ENCODE data around the gene ADGRB2.

Gene ADGRB2

GRCh38 chr1:31788138-31788824, 24.1 kb upstream of the ADGRB2 start:
- Histone ChIP-seq H2BK15ac (ENCODE audit: low read length) (no peak overlapping the region), H3K4me1 (ENCODE audit: control insufficient read depth in 2 of 2, insufficient read depth in 1 of 2, low read depth in 1 of 2, low read length in 2 of 2) (peaks cover 7 to 37% of the 10 kb centered on the region in 2 donors), H3K27ac (replicated peaks; ENCODE audit: low read length) (peak overlapping the region; percentile 89), H3K79me1 (ENCODE audit: low read depth, low read length) (no peaks in the 10 kb centered on the region), H4K91ac (ENCODE audit: low read depth, low read length, poor library complexity) (no peak overlapping the region), H2BK120ac (ENCODE audit: low read depth, low read length) (no peak overlapping the region), H3K23ac (ENCODE audit: low read depth, low read length, poor library complexity) (peak overlapping the region; percentile 80), H3K4me2 (ENCODE audit: insufficient read depth, low read length, poor library complexity, severe bottlenecking) (peak overlapping the region; percentile 94), H3K9ac (ENCODE audit: low read depth, low read length, poor library complexity) (peak overlapping the region; percentile 67), H4K8ac (ENCODE audit: low read depth, low read length) (no peak overlapping the region), H2BK12ac (ENCODE audit: low read length) (no peak overlapping the region), H3K36me3 (replicated peaks in 1 of 2; ENCODE audit: control insufficient read depth in 2 of 2, insufficient read depth in 2 of 2, low read length in 2 of 2) (no peaks in the 10 kb centered on the region), H3K4ac (ENCODE audit: low read length) (no peak overlapping the region), H3K4me3 (ENCODE audit: low read length in 2 of 2) (peak overlapping the region; percentile 76 to 86), H3K14ac (ENCODE audit: low read length) (no peak overlapping the region), H3K18ac (ENCODE audit: low read length) (peak overlapping the region; percentile 97), H2AK5ac (ENCODE audit: low read depth, low read length) (no peak overlapping the region), H2AFZ (ENCODE audit: low read length) (peak overlapping the region; percentile 95), H3K27me3 (ENCODE audit: control insufficient read depth in 3 of 3, insufficient read depth in 3 of 3, low read depth in 1 of 3, low read length in 3 of 3) (peaks cover 0 to 6% (median 0%) of the 10 kb centered on the region in 3 experiments), H2BK5ac (ENCODE audit: low read length) (peak overlapping the region; percentile 79), H3K9me3 (replicated peaks in 1 of 2; ENCODE audit: control insufficient read depth in 2 of 2, insufficient read depth in 1 of 2, low read depth in 1 of 2, low read length in 2 of 2) (no peaks in the 10 kb centered on the region)
- no CpG with 5 or more reads among the region's 39 CpGs for WGBS, 2 donors (ENCODE audit: extremely low coverage in 2 of 2, insufficient read length in 2 of 2, insufficient replicate concordance in 1 of 2)
- peak; percentile 94 for DNase-seq (ENCODE audit: low spot score)

- Histone ChIP-seq H3K4me3 (ENCODE audit: low read length in 2 of 2) (peak overlapping the region in 1 of 2 donors; percentile 76), H3K4ac (ENCODE audit: low read length) (no peak overlapping the region)
Observed at GRCh38 chr1:31787786-31788137, 23.6 kb upstream of the ADGRB2 start.

GRCh38 chr1:31787261-31787660, 23.1 kb upstream of the ADGRB2 start:
- Histone ChIP-seq H3K4me1 (ENCODE audit: control insufficient read depth in 2 of 2, insufficient read depth in 1 of 2, low read depth in 1 of 2, low read length in 2 of 2) (peaks cover 16 to 47% of the 10 kb centered on the region in 2 donors), H3K23ac (ENCODE audit: low read depth, low read length, poor library complexity) (no peak overlapping the region), H3K14ac (ENCODE audit: low read length) (no peak overlapping the region), H3K27me3 (ENCODE audit: control insufficient read depth in 3 of 3, insufficient read depth in 3 of 3, low read depth in 1 of 3, low read length in 3 of 3) (peaks cover 0 to 4% (median 0%) of the 10 kb centered on the region in 3 experiments), H3K9ac (ENCODE audit: low read depth, low read length, poor library complexity) (no peak overlapping the region), H2BK120ac (ENCODE audit: low read depth, low read length) (no peak overlapping the region), H4K91ac (ENCODE audit: low read depth, low read length, poor library complexity) (no peak overlapping the region), H2BK5ac (ENCODE audit: low read length) (no peak overlapping the region), H3K79me1 (ENCODE audit: low read depth, low read length) (no peaks in the 10 kb centered on the region), H2BK12ac (ENCODE audit: low read length) (no peak overlapping the region), H2AFZ (ENCODE audit: low read length) (no peak overlapping the region), H4K8ac (ENCODE audit: low read depth, low read length) (no peak overlapping the region), H3K9me3 (replicated peaks in 1 of 2; ENCODE audit: control insufficient read depth in 2 of 2, insufficient read depth in 1 of 2, low read depth in 1 of 2, low read length in 2 of 2) (no peaks in the 10 kb centered on the region), H3K4me3 (ENCODE audit: low read length in 2 of 2) (no peak overlapping the region), H3K36me3 (replicated peaks in 1 of 2; ENCODE audit: control insufficient read depth in 2 of 2, insufficient read depth in 2 of 2, low read length in 2 of 2) (no peaks in the 10 kb centered on the region), H2AK5ac (ENCODE audit: low read depth, low read length) (no peak overlapping the region), H3K27ac (replicated peaks; ENCODE audit: low read length) (no peak overlapping the region), H2BK15ac (ENCODE audit: low read length) (no peak overlapping the region), H3K4ac (ENCODE audit: low read length) (no peak overlapping the region), H3K4me2 (ENCODE audit: insufficient read depth, low read length, poor library complexity, severe bottlenecking) (no peak overlapping the region), H3K18ac (ENCODE audit: low read length) (no peak overlapping the region)
- no CpG with 5 or more reads among the region's 3 CpGs for WGBS, 2 donors (ENCODE audit: extremely low coverage in 2 of 2, insufficient read length in 2 of 2, insufficient replicate concordance in 1 of 2)
- no peak for DNase-seq (ENCODE audit: low spot score)

More at GRCh38 chr1:31787786-31788137, 23.6 kb upstream of the ADGRB2 start:
- peak overlapping the region; percentile 94 for H3K4me2 ChIP-seq (ENCODE audit: insufficient read depth, low read length, poor library complexity, severe bottlenecking)
- H2BK12ac ChIP-seq (ENCODE audit: low read length): no peak overlapping the region
- peaks cover 0 to 4% (median 0%) of the 10 kb centered on the region in 3 experiments for H3K27me3 ChIP-seq (ENCODE audit: control insufficient read depth in 3 of 3, insufficient read depth in 3 of 3, low read depth in 1 of 3, low read length in 3 of 3)
- H3K9ac ChIP-seq (ENCODE audit: low read depth, low read length, poor library complexity): no peak overlapping the region
- peaks cover 11 to 42% of the 10 kb centered on the region in 2 donors for H3K4me1 ChIP-seq (ENCODE audit: control insufficient read depth in 2 of 2, insufficient read depth in 1 of 2, low read depth in 1 of 2, low read length in 2 of 2)
- peak overlapping the region; percentile 79 for H2BK5ac ChIP-seq (ENCODE audit: low read length)
- H4K91ac ChIP-seq (ENCODE audit: low read depth, low read length, poor library complexity): no peak overlapping the region
- H3K9me3 ChIP-seq (replicated peaks in 1 of 2; ENCODE audit: control insufficient read depth in 2 of 2, insufficient read depth in 1 of 2, low read depth in 1 of 2, low read length in 2 of 2): no peaks in the 10 kb centered on the region
- H2AK5ac ChIP-seq (ENCODE audit: low read depth, low read length): no peak overlapping the region
- no peak overlapping the region for H3K14ac ChIP-seq (ENCODE audit: low read length)
- no peak overlapping the region for H3K23ac ChIP-seq (ENCODE audit: low read depth, low read length, poor library complexity)
- peak overlapping the region; percentile 82 for H3K27ac ChIP-seq (replicated peaks; ENCODE audit: low read length)
- DNase-seq (ENCODE audit: low spot score): no peak
- H2BK120ac ChIP-seq (ENCODE audit: low read depth, low read length): no peak overlapping the region
- no peak overlapping the region for H4K8ac ChIP-seq (ENCODE audit: low read depth, low read length)
- peak overlapping the region; percentile 95 for H2AFZ ChIP-seq (ENCODE audit: low read length)
- no peaks in the 10 kb centered on the region for H3K79me1 ChIP-seq (ENCODE audit: low read depth, low read length)
- WGBS, 2 donors (ENCODE audit: extremely low coverage in 2 of 2, insufficient read length in 2 of 2, insufficient replicate concordance in 1 of 2): no CpG with 5 or more reads among the region's 1 CpG
- no peak overlapping the region for H3K18ac ChIP-seq (ENCODE audit: low read length)
- no peak overlapping the region for H2BK15ac ChIP-seq (ENCODE audit: low read length)
- H3K36me3 ChIP-seq (replicated peaks in 1 of 2; ENCODE audit: control insufficient read depth in 2 of 2, insufficient read depth in 2 of 2, low read length in 2 of 2): no peaks in the 10 kb centered on the region

- Histone ChIP-seq H3K27me3 (ENCODE audit: control insufficient read depth in 3 of 3, insufficient read depth in 3 of 3, low read depth in 1 of 3, low read length in 3 of 3) (no peaks in the 10 kb centered on the region), H2BK5ac (ENCODE audit: low read length) (no peak overlapping the region), H2BK120ac (ENCODE audit: low read depth, low read length) (no peak overlapping the region), H3K9me3 (replicated peaks in 1 of 2; ENCODE audit: control insufficient read depth in 2 of 2, insufficient read depth in 1 of 2, low read depth in 1 of 2, low read length in 2 of 2) (no peaks in the 10 kb centered on the region), H4K91ac (ENCODE audit: low read depth, low read length, poor library complexity) (no peak overlapping the region), H2BK15ac (ENCODE audit: low read length) (peak overlapping the region; percentile 15), H3K27ac (replicated peaks; ENCODE audit: low read length) (no peak overlapping the region), H3K4me3 (ENCODE audit: low read length in 2 of 2) (no peak overlapping the region), H3K36me3 (replicated peaks in 1 of 2; ENCODE audit: control insufficient read depth in 2 of 2, insufficient read depth in 2 of 2, low read length in 2 of 2) (no peaks in the 10 kb centered on the region), H2AK5ac (ENCODE audit: low read depth, low read length) (no peak overlapping the region), H3K4me2 (ENCODE audit: insufficient read depth, low read length, poor library complexity, severe bottlenecking) (no peak overlapping the region), H3K18ac (ENCODE audit: low read length) (no peak overlapping the region), H2BK12ac (ENCODE audit: low read length) (no peak overlapping the region), H3K9ac (ENCODE audit: low read depth, low read length, poor library complexity) (no peak overlapping the region), H3K23ac (ENCODE audit: low read depth, low read length, poor library complexity) (no peak overlapping the region), H3K4ac (ENCODE audit: low read length) (no peak overlapping the region), H4K8ac (ENCODE audit: low read depth, low read length) (no peak overlapping the region), H2AFZ (ENCODE audit: low read length) (no peak overlapping the region), H3K4me1 (ENCODE audit: control insufficient read depth in 2 of 2, insufficient read depth in 1 of 2, low read depth in 1 of 2, low read length in 2 of 2) (peaks cover 22 to 55% of the 10 kb centered on the region in 2 donors), H3K79me1 (ENCODE audit: low read depth, low read length) (no peaks in the 10 kb centered on the region), H3K14ac (ENCODE audit: low read length) (no peak overlapping the region)
- no peak for DNase-seq (ENCODE audit: low spot score)
- WGBS, 2 donors (ENCODE audit: extremely low coverage in 2 of 2, insufficient read length in 2 of 2, insufficient replicate concordance in 1 of 2): no CpG with 5 or more reads among the region's 16 CpGs
Observed at GRCh38 chr1:31786366-31787060, 22.4 kb upstream of the ADGRB2 start.

All from neuronal stem cell (in vitro differentiated cells).